Measurements from ENCODE around the gene APELA.
A peak's percentile ranks its signal among the peaks of the same experiment; 100 is the strongest.
"Not testable (repeated sequence)": the region's sequence is repeated elsewhere in the genome, so short reads cannot be mapped to it uniquely, and the experiment has no call there.

APELA gene

DNA sequence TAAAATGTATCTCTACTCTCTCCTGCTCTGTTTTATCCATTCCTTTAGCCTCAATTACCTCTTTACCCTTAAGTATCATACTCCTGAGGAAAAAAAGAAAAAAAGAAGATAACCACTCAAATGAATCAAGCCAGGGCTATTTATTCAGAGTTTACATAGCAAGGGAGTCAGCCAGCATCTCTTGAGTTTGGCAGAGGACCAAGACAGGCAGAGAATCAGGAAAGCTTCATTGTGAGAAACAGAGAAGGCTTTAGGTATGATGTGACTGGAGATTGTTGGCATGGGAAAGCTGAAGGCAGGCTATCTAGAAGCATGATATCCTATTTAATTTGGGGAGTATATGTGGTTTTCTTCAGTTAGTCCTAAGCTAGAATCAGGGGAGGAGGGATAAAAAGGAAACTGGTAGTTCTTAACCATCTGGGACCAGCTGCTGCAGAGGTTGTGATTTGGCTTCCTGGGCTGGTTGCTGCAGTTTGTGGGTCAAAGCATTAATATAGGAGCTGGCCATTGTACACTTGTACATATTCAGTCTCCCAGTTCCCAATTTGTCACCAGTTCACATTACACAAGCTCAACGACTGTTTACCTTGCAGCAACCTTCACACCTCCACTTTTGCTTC, 11.2 kb downstream of the APELA start:
- no peak overlapping the region for H3K4me3 ChIP-seq (ENCODE audit: low read length)
- H3K9ac ChIP-seq (ENCODE audit: low read length), result no peak overlapping the region
- DNase-seq (ENCODE audit: low read depth), result no peak
- no peaks in the 10 kb centered on the region for H3K9me3 ChIP-seq (ENCODE audit: control insufficient read depth, low read length)
- no peaks in the 10 kb centered on the region for H3K4me1 ChIP-seq (ENCODE audit: control insufficient read depth, insufficient read depth, low read length)
- no peaks in the 10 kb centered on the region for H3K36me3 ChIP-seq (ENCODE audit: control insufficient read depth, insufficient read depth, low read length, severe bottlenecking)
- H3K27me3 ChIP-seq (replicated peaks; ENCODE audit: control insufficient read depth, insufficient read depth, low read length), result peaks cover 5% of the 10 kb centered on the region

GRCh38 chr4:164890691-164891090, 13.7 kb downstream of the APELA start:
- Histone ChIP-seq H3K9ac (ENCODE audit: low read length) (no peak overlapping the region), H3K4me1 (ENCODE audit: control insufficient read depth, insufficient read depth, low read length) (no peaks in the 10 kb centered on the region), H3K4me3 (ENCODE audit: low read length) (no peak overlapping the region), H3K27me3 (replicated peaks; ENCODE audit: control insufficient read depth, insufficient read depth, low read length) (no peaks in the 10 kb centered on the region), H3K36me3 (ENCODE audit: control insufficient read depth, insufficient read depth, low read length, severe bottlenecking) (no peaks in the 10 kb centered on the region), H3K9me3 (ENCODE audit: control insufficient read depth, low read length) (no peaks in the 10 kb centered on the region)
- DNase-seq (ENCODE audit: low read depth), result no peak

GRCh38 chr4:164892018-164892417, 15.0 kb downstream of the APELA start:
- H3K9me3 ChIP-seq (ENCODE audit: control insufficient read depth, low read length), result no peaks in the 10 kb centered on the region
- no peak overlapping the region for H3K4me3 ChIP-seq (ENCODE audit: low read length)
- H3K9ac ChIP-seq (ENCODE audit: low read length), result no peak overlapping the region
- H3K36me3 ChIP-seq (ENCODE audit: control insufficient read depth, insufficient read depth, low read length, severe bottlenecking), result no peaks in the 10 kb centered on the region
- H3K27me3 ChIP-seq (replicated peaks; ENCODE audit: control insufficient read depth, insufficient read depth, low read length), result no peaks in the 10 kb centered on the region
- no peak for DNase-seq (ENCODE audit: low read depth)
- H3K4me1 ChIP-seq (ENCODE audit: control insufficient read depth, insufficient read depth, low read length), result no peaks in the 10 kb centered on the region

GRCh38 chr4:164894702-164895101, 17.7 kb downstream of the APELA start:
- no peaks in the 10 kb centered on the region for H3K27me3 ChIP-seq (replicated peaks; ENCODE audit: control insufficient read depth, insufficient read depth, low read length)
- H3K4me1 ChIP-seq (ENCODE audit: control insufficient read depth, insufficient read depth, low read length), result no peaks in the 10 kb centered on the region
- DNase-seq (ENCODE audit: low read depth), result no peak
- H3K9me3 ChIP-seq (ENCODE audit: control insufficient read depth, low read length), result no peaks in the 10 kb centered on the region
- no peak overlapping the region for H3K9ac ChIP-seq (ENCODE audit: low read length)
- no peak overlapping the region for H3K4me3 ChIP-seq (ENCODE audit: low read length)
- H3K36me3 ChIP-seq (ENCODE audit: control insufficient read depth, insufficient read depth, low read length, severe bottlenecking), result no peaks in the 10 kb centered on the region

GRCh38 chr4:164902608-164903007, 25.6 kb downstream of the APELA start:
- no peak for DNase-seq (ENCODE audit: low read depth)
- Histone ChIP-seq H3K4me1 (ENCODE audit: control insufficient read depth, insufficient read depth, low read length) (no peaks in the 10 kb centered on the region), H3K36me3 (ENCODE audit: control insufficient read depth, insufficient read depth, low read length, severe bottlenecking) (no peaks in the 10 kb centered on the region), H3K27me3 (replicated peaks; ENCODE audit: control insufficient read depth, insufficient read depth, low read length) (no peaks in the 10 kb centered on the region), H3K9ac (ENCODE audit: low read length) (no peak overlapping the region), H3K4me3 (ENCODE audit: low read length) (no peak overlapping the region), H3K9me3 (ENCODE audit: control insufficient read depth, low read length) (no peaks in the 10 kb centered on the region)

DNA sequence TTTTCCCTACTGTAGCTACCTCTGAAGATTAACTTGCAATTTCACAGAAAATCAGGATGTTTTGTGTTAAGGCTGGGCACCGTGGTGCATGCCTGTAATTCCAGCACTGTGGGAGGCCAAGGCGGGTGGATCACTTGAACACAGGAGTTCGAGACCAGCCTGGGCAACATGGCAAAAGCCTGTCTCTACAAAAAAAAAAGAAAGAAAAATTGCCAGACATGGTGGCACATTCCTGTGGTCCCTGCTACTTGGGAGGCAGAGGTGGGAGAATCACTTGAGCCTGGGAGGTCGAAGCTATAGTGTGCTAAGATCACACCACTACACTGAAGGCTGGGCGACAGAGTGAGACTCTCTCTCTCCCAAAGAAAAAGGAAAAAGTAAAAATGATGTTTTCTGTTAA, 27.4 kb downstream of the APELA start:
- H3K4me3 ChIP-seq (ENCODE audit: low read length), result no peak overlapping the region
- H3K9me3 ChIP-seq (ENCODE audit: control insufficient read depth, low read length), result no peaks in the 10 kb centered on the region
- H3K9ac ChIP-seq (ENCODE audit: low read length), result no peak overlapping the region
- no peaks in the 10 kb centered on the region for H3K36me3 ChIP-seq (ENCODE audit: control insufficient read depth, insufficient read depth, low read length, severe bottlenecking)
- H3K27me3 ChIP-seq (replicated peaks; ENCODE audit: control insufficient read depth, insufficient read depth, low read length), result no peaks in the 10 kb centered on the region
- DNase-seq (ENCODE audit: low read depth), result no peak
- no peaks in the 10 kb centered on the region for H3K4me1 ChIP-seq (ENCODE audit: control insufficient read depth, insufficient read depth, low read length)

GRCh38 chr4:164904941-164905340, 28.0 kb downstream of the APELA start:
- Histone ChIP-seq H3K9me3 (ENCODE audit: control insufficient read depth, low read length) (no peaks in the 10 kb centered on the region), H3K36me3 (ENCODE audit: control insufficient read depth, insufficient read depth, low read length, severe bottlenecking) (no peaks in the 10 kb centered on the region), H3K4me1 (ENCODE audit: control insufficient read depth, insufficient read depth, low read length) (no peaks in the 10 kb centered on the region), H3K27me3 (replicated peaks; ENCODE audit: control insufficient read depth, insufficient read depth, low read length) (no peaks in the 10 kb centered on the region), H3K4me3 (ENCODE audit: low read length) (no peak overlapping the region), H3K9ac (ENCODE audit: low read length) (no peak overlapping the region)
- DNase-seq (ENCODE audit: low read depth), result no peak

DNA sequence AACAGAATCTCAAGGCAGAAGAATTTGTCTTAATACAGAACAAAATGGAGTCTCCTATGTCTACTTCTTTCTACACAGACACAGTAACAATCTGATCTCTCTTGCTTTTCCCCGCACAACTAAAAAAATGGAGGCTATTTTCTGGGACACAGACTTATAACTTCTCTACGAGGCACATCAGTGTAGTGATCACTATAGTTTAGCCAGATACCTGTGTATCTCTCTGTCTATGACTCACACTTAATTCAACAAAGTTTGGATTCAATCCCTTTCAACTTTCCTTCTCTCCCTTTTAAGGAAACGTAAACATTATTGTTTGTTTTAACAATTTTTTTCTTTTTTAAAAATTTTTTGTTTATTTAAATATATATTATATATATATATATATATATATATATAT, 29.4 kb downstream of the APELA start:
- no peak for DNase-seq (ENCODE audit: low read depth)
- Histone ChIP-seq H3K4me3 (ENCODE audit: low read length) (no peak overlapping the region), H3K4me1 (ENCODE audit: control insufficient read depth, insufficient read depth, low read length) (no peaks in the 10 kb centered on the region), H3K27me3 (replicated peaks; ENCODE audit: control insufficient read depth, insufficient read depth, low read length) (no peaks in the 10 kb centered on the region), H3K9ac (ENCODE audit: low read length) (no peak overlapping the region), H3K9me3 (ENCODE audit: control insufficient read depth, low read length) (no peaks in the 10 kb centered on the region), H3K36me3 (ENCODE audit: control insufficient read depth, insufficient read depth, low read length, severe bottlenecking) (no peaks in the 10 kb centered on the region)

GRCh38 chr4:164913506-164913905, 36.5 kb downstream of the APELA start:
- H3K4me3 ChIP-seq (ENCODE audit: low read length); H3K9ac ChIP-seq (ENCODE audit: low read length); H3K4me1 ChIP-seq (ENCODE audit: control insufficient read depth, insufficient read depth, low read length); DNase-seq (ENCODE audit: low read depth); H3K27me3 ChIP-seq (replicated peaks; ENCODE audit: control insufficient read depth, insufficient read depth, low read length); H3K36me3 ChIP-seq (ENCODE audit: control insufficient read depth, insufficient read depth, low read length, severe bottlenecking); H3K9me3 ChIP-seq (ENCODE audit: control insufficient read depth, low read length): not testable (repeated sequence)

GRCh38 chr4:164918956-164919355, 42.0 kb downstream of the APELA start:
- no peaks in the 10 kb centered on the region for H3K36me3 ChIP-seq (ENCODE audit: control insufficient read depth, insufficient read depth, low read length, severe bottlenecking)
- no peaks in the 10 kb centered on the region for H3K9me3 ChIP-seq (ENCODE audit: control insufficient read depth, low read length)
- no peak overlapping the region for H3K4me3 ChIP-seq (ENCODE audit: low read length)
- no peak overlapping the region for H3K9ac ChIP-seq (ENCODE audit: low read length)
- no peaks in the 10 kb centered on the region for H3K4me1 ChIP-seq (ENCODE audit: control insufficient read depth, insufficient read depth, low read length)
- no peak for DNase-seq (ENCODE audit: low read depth)
- no peaks in the 10 kb centered on the region for H3K27me3 ChIP-seq (replicated peaks; ENCODE audit: control insufficient read depth, insufficient read depth, low read length)

DNA sequence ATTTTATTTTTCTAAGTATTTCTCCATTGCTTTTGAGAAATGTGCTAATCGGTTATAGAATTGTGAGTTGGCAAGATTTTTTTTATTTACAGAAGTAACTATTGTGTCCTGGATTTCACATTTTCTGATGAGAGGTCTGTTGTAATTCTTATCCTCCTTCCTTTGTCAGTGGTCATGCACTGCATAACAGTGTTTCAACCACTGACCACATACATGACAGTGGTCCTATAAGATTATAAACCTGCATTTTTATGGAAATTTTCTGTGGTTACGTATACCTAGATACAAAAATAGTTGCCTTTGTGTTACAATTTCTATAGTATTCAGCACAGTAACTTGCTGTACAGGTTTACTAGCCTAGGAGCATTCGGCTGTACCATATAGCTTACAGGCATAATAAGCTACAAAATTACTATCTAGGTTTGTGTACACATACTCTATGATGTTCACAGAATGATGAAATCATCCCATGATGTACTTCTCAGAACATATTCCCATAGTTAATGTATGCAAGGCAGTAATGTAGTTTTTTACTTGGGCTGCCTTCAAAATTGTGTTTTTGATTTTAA, 47.8 kb downstream of the APELA start:
- DNase-seq (ENCODE audit: low read depth), result no peak
- Histone ChIP-seq H3K36me3 (ENCODE audit: control insufficient read depth, insufficient read depth, low read length, severe bottlenecking) (no peaks in the 10 kb centered on the region), H3K9me3 (ENCODE audit: control insufficient read depth, low read length) (no peaks in the 10 kb centered on the region), H3K4me1 (ENCODE audit: control insufficient read depth, insufficient read depth, low read length) (peaks cover 12% of the 10 kb centered on the region), H3K27me3 (replicated peaks; ENCODE audit: control insufficient read depth, insufficient read depth, low read length) (no peaks in the 10 kb centered on the region), H3K4me3 (ENCODE audit: low read length) (no peak overlapping the region), H3K9ac (ENCODE audit: low read length) (no peak overlapping the region)

GRCh38 chr4:164926301-164926700, 49.3 kb downstream of the APELA start:
- H3K36me3 ChIP-seq (ENCODE audit: control insufficient read depth, insufficient read depth, low read length, severe bottlenecking), result no peaks in the 10 kb centered on the region
- peaks cover 12% of the 10 kb centered on the region for H3K4me1 ChIP-seq (ENCODE audit: control insufficient read depth, insufficient read depth, low read length)
- peak; percentile 39 for DNase-seq (ENCODE audit: low read depth)
- H3K4me3 ChIP-seq (ENCODE audit: low read length), result no peak overlapping the region
- H3K9ac ChIP-seq (ENCODE audit: low read length), result no peak overlapping the region
- no peaks in the 10 kb centered on the region for H3K9me3 ChIP-seq (ENCODE audit: control insufficient read depth, low read length)
- H3K27me3 ChIP-seq (replicated peaks; ENCODE audit: control insufficient read depth, insufficient read depth, low read length), result no peaks in the 10 kb centered on the region

Data from adipocyte (in vitro differentiated cells).